ENCODE results near the gene NLK.

NLK gene

GRCh38 chr17:28133562-28133970 is 91.1 kb downstream of the NLK start:
- TF ChIP-seq CTCF (IDR thresholded peaks at IDR 0.05; ENCODE audit: low read depth, low read length): no peak
- no peak overlapping the region for H3K4me3 ChIP-seq (replicated peaks in 1 of 2; ENCODE audit: low read depth in 2 of 2, low read length in 2 of 2)
- DNase-seq (ENCODE audit: low read depth in 2 of 2): peak; percentile 21 to 82

GRCh38 chr17:28136923-28137322 is 94.4 kb downstream of the NLK start:
- DNase-seq (ENCODE audit: low read depth in 2 of 2): no peak
- no peak for TF ChIP-seq CTCF (IDR thresholded peaks at IDR 0.05; ENCODE audit: low read depth, low read length)
- no peak overlapping the region for H3K4me3 ChIP-seq (replicated peaks in 1 of 2; ENCODE audit: low read depth in 2 of 2, low read length in 2 of 2)

GRCh38 chr17:28139822-28140221 is 97.3 kb downstream of the NLK start:
- TF ChIP-seq CTCF (IDR thresholded peaks at IDR 0.05; ENCODE audit: low read depth, low read length): no peak
- no peak overlapping the region for H3K4me3 ChIP-seq (replicated peaks in 1 of 2; ENCODE audit: low read depth in 2 of 2, low read length in 2 of 2)
- DNase-seq (ENCODE audit: low read depth in 2 of 2): no peak

- DNase-seq (ENCODE audit: low read depth in 2 of 2): no peak
- TF ChIP-seq CTCF (IDR thresholded peaks at IDR 0.05; ENCODE audit: low read depth, low read length): no peak
- H3K4me3 ChIP-seq (replicated peaks in 1 of 2; ENCODE audit: low read depth in 2 of 2, low read length in 2 of 2): no peak overlapping the region
These were observed 98.8 kb downstream of the NLK start for GRCh38 chr17:28141313-28141712.

- no peak for DNase-seq (ENCODE audit: low read depth in 2 of 2)
- no peak overlapping the region for H3K4me3 ChIP-seq (replicated peaks in 1 of 2; ENCODE audit: low read depth in 2 of 2, low read length in 2 of 2)
- no peak for TF ChIP-seq CTCF (IDR thresholded peaks at IDR 0.05; ENCODE audit: low read depth, low read length)
These were observed 99.3 kb downstream of the NLK start for GRCh38 chr17:28141773-28142172.

GRCh38 chr17:28142305-28142704 is 99.8 kb downstream of the NLK start:
- no peak overlapping the region for H3K4me3 ChIP-seq (replicated peaks in 1 of 2; ENCODE audit: low read depth in 2 of 2, low read length in 2 of 2)
- TF ChIP-seq CTCF (IDR thresholded peaks at IDR 0.05; ENCODE audit: low read depth, low read length): no peak
- no peak for DNase-seq (ENCODE audit: low read depth in 2 of 2)

GRCh38 chr17:28144019-28144418 is 101.5 kb downstream of the NLK start:
- TF ChIP-seq CTCF (IDR thresholded peaks at IDR 0.05; ENCODE audit: low read depth, low read length): no peak
- no peak overlapping the region for H3K4me3 ChIP-seq (replicated peaks in 1 of 2; ENCODE audit: low read depth in 2 of 2, low read length in 2 of 2)
- DNase-seq (ENCODE audit: low read depth in 2 of 2): no peak

All from cardiac fibroblast (primary cell).